GM12878 (cell line): ENCODE measurements around the gene RNASEH2B. TPM values are rescaled to one million over a fixed set of nuclear protein-coding genes. Genes with fewer than 3 reads are reported as not detected.

ENCODE experiments used
- ATAC-seq: fragments of 200-7000 bp; cut with Tn5 transposase; 3 replicates; pipeline ENCODE4 v1.9.1; 2020; ENCODE audit warnings: mild to moderate bottlenecking, moderate library complexity
- BruUV-seq: library from RNA; stranded (reverse); fragments of 400-500 nt; replicated peaks from 2 replicates; lab custom pipeline; 2021; lab: Mats Ljungman, UMichigan
- CTCF ChIA-PET: fragments of 300-600 bp; sonication (Branson Sonifier 250); formaldehyde crosslinking; extraction: SDS; loops from one replicate; lab custom pipeline; 2021; ENCODE audit warnings: inconsistent platforms; lab: Yijun Ruan, JAX
- POLR2A ChIA-PET: fragments of 350-600 bp; formaldehyde crosslinking; extraction: SDS; loops from one replicate; lab custom pipeline; 2021; ENCODE audit warnings: inconsistent platforms; lab: Charles Lee
- RAD21 ChIA-PET: fragments of 300-600 bp; sonication (Branson Sonifier 250); formaldehyde crosslinking; loops from one replicate; lab custom pipeline; 2023; ENCODE audit warnings: antibody characterized with exemption; ENCODE audit not compliant: unreplicated experiment; lab: Charles Lee
- SMC1A ChIA-PET: fragments of 300-600 bp; sonication (Branson Sonifier 250); formaldehyde crosslinking; loops from one replicate; lab custom pipeline; 2023; ENCODE audit not compliant: unreplicated experiment, uncharacterized antibody; lab: Charles Lee
- DNase-seq: peaks from one replicate; pipeline ENCODE4 v3.0.0-alpha.2; 2011; ENCODE audit warnings: low read depth, low spot score
- FAIRE-seq: peaks from 3 replicates; lab custom pipeline; 2011; peaks lifted over from hg19 to GRCh38; lab: Jason Lieb, UNC
- H2AFZ ChIP-seq: 2 replicates; pipeline ENCODE4 v1.6.0; 2011; ENCODE audit warnings: low read depth, low read length, control low read depth; ENCODE audit not compliant: control insufficient read depth
- H3K27ac ChIP-seq: 2 replicates; pipeline ENCODE4 v1.5.1; 2011; ENCODE audit warnings: control low read depth; ENCODE audit not compliant: control insufficient read depth, insufficient read depth
- H3K27me3 ChIP-seq, 2 experiments: replicated peaks in 1 of 2; 2 replicates each; pipeline versions ENCODE4 v1.6.0 to v1.6.1; 2011; ENCODE audit warnings: low read length in 1 of 2; ENCODE audit not compliant: control insufficient read depth in 2 of 2, insufficient read depth in 2 of 2
- H3K36me3 ChIP-seq, 2 experiments: 2 replicates each; pipeline ENCODE4 v1.5.1; 2011; ENCODE audit warnings: low read length in 1 of 2; ENCODE audit not compliant: control insufficient read depth in 2 of 2, insufficient read depth in 2 of 2
- H3K4me1 ChIP-seq: 2 replicates; pipeline ENCODE4 v1.6.1; 2011; ENCODE audit warnings: mild to moderate bottlenecking, low read length, moderate library complexity, mixed read lengths; ENCODE audit not compliant: control insufficient read depth, insufficient read depth
- H3K4me2 ChIP-seq: 2 replicates; pipeline ENCODE4 v1.6.0; 2011; ENCODE audit warnings: control low read depth; ENCODE audit not compliant: control insufficient read depth, insufficient read depth
- H3K4me3 ChIP-seq: fragments of 200-600 bp; sonication (generic); 2 replicates; pipeline ENCODE4 v1.5.1; 2016
- H3K79me2 ChIP-seq: 2 replicates; pipeline ENCODE4 v1.6.0; 2011; ENCODE audit warnings: low read length; ENCODE audit not compliant: control insufficient read depth, insufficient read depth
- H3K9ac ChIP-seq: 2 replicates; pipeline ENCODE4 v1.8.0; 2011; ENCODE audit warnings: low read length, control low read depth, mixed read lengths; ENCODE audit not compliant: control insufficient read depth, insufficient read depth
- H3K9me3 ChIP-seq: replicated peaks from 3 replicates; pipeline ENCODE4 v1.5.1; 2011; ENCODE audit warnings: mild to moderate bottlenecking, low read length; ENCODE audit not compliant: control insufficient read depth, insufficient read depth
- H4K20me1 ChIP-seq: 2 replicates; pipeline ENCODE4 v1.6.0; 2011; ENCODE audit not compliant: control insufficient read depth, insufficient read depth
- ATF2 ChIP-seq: IDR thresholded peaks from 2 replicates; pipeline ENCODE4 v1.6.1; 2012; ENCODE audit warnings: low read length, inconsistent platforms
- BMI1 ChIP-seq: fragments of 450-650 bp; IDR thresholded peaks from 2 replicates; pipeline ENCODE4 v1.6.1; 2016; ENCODE audit warnings: mild to moderate bottlenecking, moderate library complexity, borderline replicate concordance
- BRCA1 ChIP-seq: IDR thresholded peaks from 2 replicates; pipeline ENCODE4 v1.6.1; 2011; ENCODE audit warnings: low read depth, low read length, improper control_type of control experiment
- E4F1 ChIP-seq: fragments of 450-650 bp; IDR thresholded peaks from 2 replicates; pipeline ENCODE4 v1.6.1; 2018; ENCODE audit warnings: borderline replicate concordance, mild to moderate bottlenecking; ENCODE audit not compliant: partially characterized antibody
- EED ChIP-seq: sonication (generic); IDR thresholded peaks from 2 replicates; pipeline ENCODE4 v1.6.1; 2016; ENCODE audit warnings: antibody characterized with exemption, low read depth
- ETV6 ChIP-seq, 2 experiments: fragments of 450-650 bp in 1 of 2; IDR thresholded peaks in 1 of 2; conservative IDR thresholded peaks in 1 of 2; 2 replicates each; pipeline ENCODE4 v1.6.1; 2014; ENCODE audit warnings: antibody characterized with exemption in 1 of 2, borderline replicate concordance in 1 of 2, low read depth in 1 of 2, mild to moderate bottlenecking in 1 of 2, moderate library complexity in 1 of 2
- IKZF1 ChIP-seq: fragments of 450-650 bp; conservative IDR thresholded peaks from 2 replicates; pipeline ENCODE4 v1.6.1; 2017; ENCODE audit warnings: antibody characterized with exemption, mild to moderate bottlenecking
- MTA2 ChIP-seq: fragments of 450-650 bp; IDR thresholded peaks from 2 replicates; pipeline ENCODE4 v1.6.1; 2016; ENCODE audit warnings: low read depth, mild to moderate bottlenecking, moderate library complexity
- MTA3 ChIP-seq: IDR thresholded peaks from 2 replicates; pipeline ENCODE4 v1.6.1; 2012; ENCODE audit warnings: low read length, inconsistent platforms, borderline replicate concordance
- PAX5 ChIP-seq: IDR thresholded peaks from 2 replicates; pipeline ENCODE4 v1.6.1; 2011; ENCODE audit warnings: low read depth, low read length, borderline replicate concordance
- RB1 ChIP-seq: fragments of 450-650 bp; formaldehyde crosslinking; IDR thresholded peaks from 2 replicates; pipeline ENCODE4 v1.6.1; 2017; ENCODE audit warnings: mild to moderate bottlenecking, borderline replicate concordance
- SMARCA5 ChIP-seq: fragments of 450-650 bp; IDR thresholded peaks from 2 replicates; pipeline ENCODE4 v1.6.1; 2017; ENCODE audit warnings: mild to moderate bottlenecking
- SMC3 ChIP-seq: IDR thresholded peaks from 2 replicates; pipeline ENCODE4 v1.6.1; 2011; ENCODE audit warnings: low read length, improper control_type of control experiment, borderline replicate concordance
- STAT3 ChIP-seq: IDR thresholded peaks from 2 replicates; pipeline ENCODE4 v1.6.1; 2011; ENCODE audit warnings: low read depth, low read length, improper control_type of control experiment
- ZNF384 ChIP-seq: IDR thresholded peaks from 2 replicates; pipeline ENCODE4 v1.6.1; 2012; ENCODE audit warnings: low read depth, mild to moderate bottlenecking, low read length, improper control_type of control experiment, borderline replicate concordance
- WGBS: methylation state at CpG from one replicate; pipeline ENCODE4 v1.1.6; 2016; ENCODE audit warnings: low lambda C conversion rate; ENCODE audit not compliant: insufficient replicate concordance, insufficient coverage; ENCODE audit errors: missing lambda C conversion rate; 5-methylcytosine and 5-hydroxymethylcytosine counted together
- in situ Hi-C: fragments of 300-500 bp; cut with MboI; formaldehyde crosslinking; loops from 9 replicates; pipeline ENCODE4 v1.14.3; 2018; ENCODE audit warnings: mixed read lengths
- intact Hi-C: fragments of 100-400 bp; cut with micrococcal nuclease; formaldehyde crosslinking; loops from one replicate; pipeline ENCODE4 v1.14.2; 2022; ENCODE audit not compliant: unreplicated experiment
- polyA plus RNA-seq, 11 experiments: library from polyadenylated mRNA; depleted of rRNA in 4 of 11; unstranded in 6 of 11; stranded (reverse) in 5 of 11; fragments of >200 nt; fragmentation: Nextera tagmentation in 4 of 11; fragmentation: Illumina TruSeq in 1 of 11; extraction: Ambion mirVana in 4 of 11; extraction: Trizol in 1 of 11; gene quantifications; 1 replicate in 1 of 11; 2 replicates in 10 of 11; pipeline versions ENCODE4 v1.2.1 to v1.2.3, GENCODE V29; 2011 to 2016; ENCODE audit warnings: inconsistent platforms in 2 of 11, missing spikeins in 2 of 11, low read depth in 1 of 11
- total RNA-seq, 4 experiments: library from RNA; depleted of rRNA in 3 of 4; stranded (reverse); fragments of >200 nt in 3 of 4; fragmentation: Illumina TruSeq in 1 of 4; extraction: Trizol in 1 of 4; gene quantifications; 2 replicates each; pipeline versions ENCODE4 v1.2.1 to v1.2.3, GENCODE V29; 2013 to 2021

RNASEH2B gene
- total and polyA plus RNA-seq, 10 of the 15 experiments (the other 5 are each of a cell fraction or from before 2014, with no cell fraction given), result 64.9 to 148 (median 97.3) TPM

GRCh38 chr13:50901701-50902100 is 7.9 kb upstream of the RNASEH2B start:
- no peak overlapping the region for H3K27ac ChIP-seq
- no peak overlapping the region for H3K4me3 ChIP-seq
- H3K9ac ChIP-seq, result no peak overlapping the region
- TF ChIP-seq RB1 (no peak), ZNF384 (no peak), SMARCA5 (no peak), EED (no peak), SMC3 (no peak)
- no peaks in the 10 kb centered on the region for H3K36me3 ChIP-seq
- no peak overlapping the region for H3K4me2 ChIP-seq
- DNase-seq, result no peak
- intact Hi-C loops, result no loop called here
- no peaks in the 10 kb centered on the region for H3K27me3 ChIP-seq
- ChIA-PET RAD21 (interaction anchor here (0.8 kb wide), 1 partner anchor 8 kb away, joined by 3 read pairs; no protein-coding TSS in a partner anchor), CTCF (interaction anchor here (0.9 to 1.6 kb wide), 4 partner anchors 9 to 965 kb away, joined by 3 to 9 read pairs (median 4); partner anchors contain the start of gene SPRYD7), SMC1A (interaction anchor here (1.0 to 4.5 kb wide), 4 partner anchors 9 to 16 kb away, joined by 3 to 22 read pairs (median 4); no protein-coding TSS in a partner anchor), POLR2A (interaction anchor here (0.6 kb wide), 1 partner anchor 93 kb away, joined by 3 read pairs; no protein-coding TSS in a partner anchor)
- BruUV-seq, result no TSS peak
- no peaks in the 10 kb centered on the region for H3K4me1 ChIP-seq
- in situ Hi-C loops, result no loop called here
- 97% methylated on average over 2 of the region's 2 CpGs for WGBS
- no peaks in the 10 kb centered on the region for H3K79me2 ChIP-seq
- no peak for FAIRE-seq
- ATAC-seq, result no peak
- H4K20me1 ChIP-seq, result no peaks in the 10 kb centered on the region
- no peaks in the 10 kb centered on the region for H3K9me3 ChIP-seq
- no peak overlapping the region for H2AFZ ChIP-seq

GRCh38 chr13:50905256-50905655 is 4.3 kb upstream of the RNASEH2B start:
- Histone ChIP-seq H3K9ac (no peak overlapping the region), H3K27ac (no peak overlapping the region), H3K4me1 (peaks cover 11% of the 10 kb centered on the region; the same call in 1 of the 2 replicates), H4K20me1 (no peaks in the 10 kb centered on the region), H2AFZ (no peak overlapping the region), H3K4me2 (no peak overlapping the region), H3K4me3 (no peak overlapping the region), H3K9me3 (no peaks in the 10 kb centered on the region), H3K27me3 (no peaks in the 10 kb centered on the region), H3K79me2 (peaks cover 11% of the 10 kb centered on the region), H3K36me3 (no peaks in the 10 kb centered on the region)
- in situ Hi-C loops, result loop anchor here (5.0 kb wide), 1 partner anchor 908 kb away; the partner anchor contains the start of gene TRIM13
- CTCF ChIA-PET, result no interaction called here
- WGBS, result 76% methylated on average over 4 of the region's 4 CpGs
- no TSS peak for BruUV-seq
- no peak for DNase-seq
- SMC1A ChIA-PET, result interaction anchor here (7.8 kb wide), 1 partner anchor 13 kb away, joined by 141 read pairs; no protein-coding TSS in a partner anchor
- RAD21 ChIA-PET, result no interaction called here
- intact Hi-C loops, result no loop called here
- no peak for FAIRE-seq
- POLR2A ChIA-PET, result no interaction called here
- no peak for ATAC-seq
- TF ChIP-seq IKZF1 (no peak), MTA3 (no peak), PAX5 (no peak), SMARCA5 (no peak), ETV6 (conservative IDR thresholded peaks at IDR 0.05 in 1 of 2, IDR thresholded peaks at IDR 0.05 in 1 of 2; ENCODE audit: borderline replicate concordance in 1 of 2, low read depth in 1 of 2) (no peak), STAT3 (no peak), BMI1 (no peak), ATF2 (no peak), MTA2 (no peak), E4F1 (no peak), BRCA1 (no peak)
